G401.6 (cell line): ENCODE measurements around the gene TMEM14A.
"Not testable (repeated sequence)": the region's sequence is repeated elsewhere in the genome, so short reads cannot be mapped to it uniquely, and the experiment has no call there.

Experiments used
- FAIRE-seq: peaks from 2 replicates; lab custom pipeline; 2012; peaks lifted over from hg19 to GRCh38; lab: Jason Lieb, UNC

The TMEM14A gene, protein sequence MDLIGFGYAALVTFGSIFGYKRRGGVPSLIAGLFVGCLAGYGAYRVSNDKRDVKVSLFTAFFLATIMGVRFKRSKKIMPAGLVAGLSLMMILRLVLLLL

GRCh38 chr6:52670502-52671409 lies at the start of gene TMEM14A:
TMEM14A (plus strand) TSS chr6:52671113; CDS start chr6:52677103, 5,990 bp downstream.
- FAIRE-seq, result no peak

DNA sequence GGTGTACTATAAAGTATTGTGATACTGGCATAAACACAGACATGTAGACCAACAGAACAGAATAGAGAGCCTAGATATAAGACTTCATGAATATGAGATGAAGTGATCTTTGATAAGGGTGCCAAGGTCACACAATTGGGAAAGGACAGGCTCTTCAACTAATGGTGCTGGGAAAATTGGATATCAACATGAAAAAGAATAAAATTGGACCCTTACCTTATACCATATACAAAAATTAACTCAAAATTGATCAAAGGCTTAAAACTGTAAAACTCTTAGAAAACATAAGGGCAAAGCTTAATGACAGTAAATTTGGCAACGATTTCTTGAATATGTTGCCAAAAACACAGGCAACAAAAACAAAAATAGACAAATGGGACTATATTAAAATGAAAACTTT lies 49.3 kb upstream of the TMEM14A start:
- no peak for FAIRE-seq

GRCh38 chr6:52622810-52623209 lies 48.1 kb upstream of the TMEM14A start:
- no peak for FAIRE-seq

- no peak for FAIRE-seq
These were observed 38.9 kb upstream of the TMEM14A start for GRCh38 chr6:52632011-52632410.

DNA sequence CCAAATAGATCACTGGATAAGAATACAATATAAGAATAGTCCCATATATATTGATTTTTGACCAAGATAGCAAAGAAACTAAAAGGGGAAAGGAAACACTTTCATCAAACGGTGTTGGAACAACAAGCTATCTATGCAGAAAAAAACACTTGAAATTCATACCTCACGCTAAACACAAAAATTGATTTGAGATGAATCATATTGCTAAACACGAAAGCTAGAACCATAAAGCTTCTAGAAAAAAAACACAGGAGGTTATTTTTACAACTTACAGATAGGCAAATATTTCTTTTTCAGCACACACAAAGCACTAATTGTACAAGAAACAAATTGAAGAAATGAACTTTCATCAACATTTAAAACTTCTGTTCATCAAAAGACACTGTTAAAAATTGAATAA lies 36.7 kb upstream of the TMEM14A start:
- FAIRE-seq, result no peak

DNA sequence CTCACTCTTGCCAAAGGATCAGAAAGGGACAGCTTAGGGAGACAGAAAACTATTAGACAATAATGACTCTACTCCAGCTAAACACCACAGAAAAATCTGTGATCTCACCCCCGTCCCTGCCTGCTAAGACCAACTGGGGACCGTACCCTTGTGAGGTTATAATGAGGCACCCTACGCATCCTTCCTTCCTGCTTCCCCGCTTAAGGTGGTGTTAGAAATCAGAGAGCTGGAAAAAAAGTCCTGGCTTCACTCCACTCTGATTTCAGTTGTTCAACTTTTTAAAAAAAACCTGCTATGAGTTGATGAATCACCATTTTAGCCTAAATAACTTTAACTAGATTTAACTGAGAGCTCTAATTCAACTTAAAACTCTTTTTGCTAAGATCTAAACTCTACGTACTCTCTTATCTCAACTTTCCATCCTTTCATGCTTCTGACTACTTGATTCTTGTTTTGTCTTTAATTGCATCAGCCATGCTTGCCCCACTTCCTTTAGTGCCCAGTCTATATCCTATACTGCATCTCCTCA lies 35.8 kb upstream of the TMEM14A start:
- no peak for FAIRE-seq

DNA sequence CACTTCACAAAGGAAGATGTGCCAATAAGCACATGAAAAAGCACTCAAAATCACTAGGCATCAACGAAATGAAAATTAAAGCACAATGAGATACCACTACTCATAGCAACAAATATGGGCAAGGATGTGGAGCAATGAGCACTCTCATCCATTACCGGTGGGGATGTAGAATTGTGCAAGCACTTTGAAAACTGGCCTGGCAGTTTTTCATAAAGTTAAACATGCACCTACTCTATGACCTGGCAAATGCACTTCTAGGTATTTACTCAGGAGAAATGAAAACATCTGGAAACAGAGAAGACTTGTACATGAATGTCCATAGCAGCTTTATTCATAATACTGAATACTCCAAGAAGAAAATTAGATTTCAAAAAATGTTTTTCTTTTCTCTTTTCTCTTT lies 34.1 kb upstream of the TMEM14A start:
- FAIRE-seq, result no peak

- FAIRE-seq, result no peak
These were observed 31.4 kb upstream of the TMEM14A start for GRCh38 chr6:52639493-52639892.

DNA sequence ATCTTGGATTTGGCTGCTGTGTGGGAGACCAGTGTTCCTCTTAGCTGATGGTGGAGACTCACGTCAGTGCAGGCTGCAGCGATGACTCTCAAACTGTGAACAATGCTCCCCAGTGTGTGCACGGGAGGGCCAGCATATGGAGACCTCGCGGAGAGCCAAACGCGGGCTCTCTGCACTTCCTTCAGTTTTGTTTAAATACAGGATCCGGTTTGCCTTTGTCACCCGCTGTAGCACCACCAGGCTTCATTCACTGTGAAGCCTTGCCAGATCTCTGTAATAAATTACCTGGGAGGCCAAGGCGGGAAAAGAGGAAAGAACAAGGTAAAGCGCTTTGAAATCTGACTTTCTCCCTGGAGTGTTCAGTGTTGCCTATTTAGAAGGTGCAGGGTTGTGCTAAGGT lies 30.7 kb upstream of the TMEM14A start:
- no peak for FAIRE-seq

DNA sequence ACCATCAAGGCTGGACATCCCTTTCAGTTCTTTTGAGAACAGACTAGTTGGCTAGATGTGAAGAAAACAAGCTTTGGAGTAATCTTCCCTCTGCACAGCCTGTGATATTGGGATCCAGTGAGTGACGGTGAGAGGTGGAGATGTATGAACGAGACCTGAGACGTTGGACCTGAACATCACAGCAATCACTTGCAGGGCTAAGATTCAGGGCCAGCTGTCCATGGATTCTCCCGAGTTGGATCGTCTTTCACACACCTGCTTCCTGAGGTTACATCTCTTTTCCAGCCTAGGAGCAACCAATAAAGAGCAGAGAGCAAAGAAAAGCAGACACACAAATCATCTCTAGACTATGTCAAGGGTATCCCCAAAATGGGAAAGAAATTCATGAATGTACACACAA lies 30.0 kb upstream of the TMEM14A start:
- FAIRE-seq, result no peak

- no peak for FAIRE-seq
These were observed 29.5 kb upstream of the TMEM14A start for GRCh38 chr6:52641388-52641787.

DNA sequence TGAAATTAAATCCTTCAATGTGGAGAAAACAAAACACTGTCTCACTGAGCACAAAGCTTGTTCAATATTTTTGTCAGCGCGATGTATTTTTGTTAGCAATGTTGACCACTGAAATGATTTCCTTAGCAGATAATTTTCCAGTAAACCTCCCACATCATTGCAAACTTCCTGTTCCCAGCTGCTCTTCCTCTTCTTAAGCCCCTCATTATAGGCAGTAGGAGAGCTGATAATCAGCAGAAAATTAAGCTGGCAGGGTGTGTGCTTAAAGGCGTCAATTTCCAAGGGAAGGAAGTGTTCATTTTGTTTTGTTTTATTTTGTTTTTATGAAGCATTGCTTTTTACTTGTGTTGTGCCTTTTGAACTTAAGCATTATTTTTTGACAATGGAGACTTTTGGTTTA lies 29.1 kb upstream of the TMEM14A start:
- FAIRE-seq, result no peak

GRCh38 chr6:52642368-52642767 lies 28.5 kb upstream of the TMEM14A start:
- FAIRE-seq, result no peak

DNA sequence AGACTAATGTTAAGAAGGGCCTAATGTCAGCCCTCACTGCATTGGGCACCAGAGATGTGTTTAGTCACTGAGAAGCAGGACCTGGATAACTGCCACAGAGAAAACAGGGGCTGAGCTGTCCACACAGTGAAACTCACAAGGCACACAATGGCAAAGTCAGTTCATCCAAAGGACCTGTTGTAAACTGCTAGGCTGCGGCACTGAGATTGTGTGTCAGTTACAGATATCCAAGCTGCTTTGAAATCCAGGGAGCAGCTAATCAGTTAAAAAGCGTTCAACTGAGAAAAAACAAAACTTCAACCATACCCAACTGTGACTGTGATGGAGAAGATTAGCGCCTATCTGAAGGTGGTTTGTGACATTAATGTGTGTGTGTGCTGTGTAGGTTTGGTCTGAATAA lies 27.8 kb upstream of the TMEM14A start:
- FAIRE-seq, result no peak

DNA sequence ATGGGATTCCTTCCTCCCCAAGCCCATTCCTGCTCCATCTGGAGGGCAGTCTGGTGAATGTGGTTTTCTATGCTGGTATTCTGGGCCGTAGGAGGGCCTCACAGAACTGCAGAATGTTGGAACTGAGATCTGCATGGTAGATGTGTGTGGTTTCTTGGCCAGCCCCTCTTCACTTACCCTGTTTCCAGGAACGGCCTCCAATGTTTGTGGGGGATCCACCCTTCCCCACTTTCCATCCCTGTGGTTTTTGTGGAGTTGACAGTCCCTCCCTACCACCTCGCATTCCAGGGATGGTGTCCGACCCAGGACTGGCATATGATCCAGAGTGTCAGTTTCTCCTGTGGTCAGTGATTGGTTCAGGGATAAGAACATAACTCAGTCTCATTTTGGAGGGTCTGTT lies 26.7 kb upstream of the TMEM14A start:
- FAIRE-seq, result no peak

- no peak for FAIRE-seq
These were observed 24.9 kb upstream of the TMEM14A start for GRCh38 chr6:52645976-52646375.

GRCh38 chr6:52647199-52647598 lies 23.7 kb upstream of the TMEM14A start:
- FAIRE-seq, result no peak

DNA sequence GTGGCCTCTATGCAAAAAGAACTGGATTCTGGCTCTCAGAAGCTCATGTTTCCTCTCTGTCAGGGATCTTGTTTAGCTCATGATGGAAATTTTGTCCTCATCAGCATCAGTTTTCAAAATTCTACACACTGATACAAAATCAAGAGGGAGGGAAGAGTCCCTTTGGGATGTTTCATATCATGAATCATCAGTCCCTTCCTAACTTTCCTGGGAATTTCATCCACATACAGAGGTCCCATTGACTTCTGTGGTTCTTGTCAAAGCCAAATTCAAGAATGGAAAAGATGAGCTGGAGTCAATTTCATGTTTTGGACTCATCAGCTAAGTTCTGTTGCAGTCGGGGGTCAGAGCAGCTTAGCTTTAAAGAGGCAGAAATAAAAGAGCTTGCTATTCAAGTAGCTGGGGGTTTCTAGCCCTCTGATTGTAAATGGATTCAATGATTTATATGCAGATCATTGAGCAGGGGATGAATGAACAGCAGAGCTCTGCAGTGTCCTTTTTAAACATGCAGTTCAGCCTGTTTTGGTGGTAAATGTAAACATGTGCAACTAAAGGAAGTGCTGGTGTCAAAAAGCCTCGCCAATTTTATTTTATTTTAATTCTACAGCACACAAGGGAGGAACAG lies 21.3 kb upstream of the TMEM14A start:
- FAIRE-seq, result no peak

- no peak for FAIRE-seq
These were observed 20.0 kb upstream of the TMEM14A start for GRCh38 chr6:52650941-52651340.

GRCh38 chr6:52653151-52653550 lies 17.8 kb upstream of the TMEM14A start:
- FAIRE-seq, result no peak

GRCh38 chr6:52654007-52654406 lies 16.9 kb upstream of the TMEM14A start:
- FAIRE-seq, result no peak

DNA sequence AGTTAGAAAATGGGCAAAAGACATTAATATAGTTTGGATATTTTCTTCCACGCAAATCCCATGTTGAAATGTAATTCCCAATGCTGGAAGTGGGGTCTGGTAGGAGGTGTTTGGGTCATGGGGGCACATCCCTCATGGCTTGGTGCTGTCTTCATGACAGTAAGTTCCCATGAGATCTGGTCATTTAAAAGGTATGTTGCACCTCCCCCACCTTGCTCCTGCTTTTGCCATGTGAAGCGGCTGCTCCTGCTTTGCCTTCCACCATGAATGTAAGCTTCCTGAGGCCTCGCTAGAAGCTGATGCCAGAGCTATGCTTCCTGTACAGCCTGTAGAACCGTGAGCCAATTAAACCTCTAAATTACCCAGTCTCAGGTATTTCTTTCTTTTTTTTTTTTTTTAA lies 16.3 kb upstream of the TMEM14A start:
- no peak for FAIRE-seq

GRCh38 chr6:52655941-52656340 lies 15.0 kb upstream of the TMEM14A start:
- not testable (repeated sequence) for FAIRE-seq
